HG03066 (cell line): Measurements from ENCODE around the gene THEM5.

Experiments used
- ATAC-seq: cut with Tn5 transposase; IDR thresholded peaks from one replicate; pipeline ENCODE4 v1.9.1; 2021; ENCODE audit warnings: low read depth; ENCODE audit not compliant: unreplicated experiment

THEM5 gene

DNA sequence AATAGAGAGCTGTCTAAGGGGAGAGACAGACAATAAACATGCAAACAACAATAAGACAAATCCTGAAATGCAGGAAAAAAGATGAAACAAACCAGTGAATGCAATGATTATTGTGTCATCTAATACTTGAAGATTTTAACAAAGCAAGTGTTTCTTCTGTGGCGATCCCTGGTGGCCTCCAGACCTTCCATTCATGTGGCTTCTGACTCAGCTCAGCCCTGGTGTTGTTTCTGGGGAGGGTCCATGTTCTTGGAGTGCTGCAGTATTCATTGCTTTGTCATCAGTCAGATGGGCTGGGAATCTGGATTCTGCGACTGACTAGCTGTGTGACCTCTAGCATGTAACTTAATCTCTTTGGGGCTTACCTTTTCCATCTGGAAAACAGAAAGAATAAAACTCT, 12.4 kb downstream of the THEM5 start:
- no peak for ATAC-seq

GRCh38 chr1:151840421-151840820, 13.1 kb downstream of the THEM5 start:
- ATAC-seq = no peak

- ATAC-seq = no peak
Measured at GRCh38 chr1:151839457-151840403, 13.8 kb downstream of the THEM5 start, which contains the start of gene C2CD4D. TSS of gene C2CD4D (minus strand) at chr1:151839820. CDS start at chr1:151838989, 831 bp downstream.

DNA sequence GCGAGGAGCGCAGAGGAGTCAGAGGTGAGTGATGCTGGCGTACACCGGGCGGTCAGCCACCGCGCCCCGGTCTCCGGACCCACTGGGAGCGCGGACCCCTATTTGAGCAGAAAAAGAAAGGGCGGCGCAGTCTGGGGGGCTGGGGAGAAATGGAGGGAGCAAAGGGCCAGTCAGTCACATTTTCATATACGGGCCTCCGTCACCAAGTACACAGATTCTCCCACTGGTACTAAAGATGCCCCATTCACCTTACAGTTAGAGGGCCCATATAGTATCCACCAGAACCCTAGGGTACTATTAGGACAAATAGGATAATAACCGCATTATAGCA, 14.5 kb downstream of the THEM5 start:
- ATAC-seq = no peak

GRCh38 chr1:151838222-151839081, 15.1 kb downstream of the THEM5 start:
- ATAC-seq = no peak

DNA sequence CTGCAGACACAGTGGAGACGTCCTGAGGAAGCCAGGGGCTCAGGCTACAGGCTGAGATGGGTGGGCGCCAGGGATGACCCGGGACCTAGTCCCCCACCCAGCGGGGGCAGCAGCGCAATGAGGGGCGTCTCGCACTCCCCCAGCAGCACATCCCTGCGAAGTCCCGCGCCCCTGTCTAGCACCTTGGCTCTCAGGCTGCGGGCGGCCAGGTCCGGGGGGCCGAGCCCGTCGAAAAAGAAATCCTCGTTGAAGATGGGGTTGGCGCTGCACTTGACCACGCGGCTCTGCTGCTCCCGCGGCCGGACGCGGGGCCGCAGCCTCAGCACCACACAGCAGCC, 15.7 kb downstream of the THEM5 start:
- ATAC-seq = no peak

GRCh38 chr1:151837197-151837596, 16.3 kb downstream of the THEM5 start:
- no peak for ATAC-seq

- ATAC-seq = no peak
Measured at GRCh38 chr1:151835596-151835995, 17.9 kb downstream of the THEM5 start.

DNA sequence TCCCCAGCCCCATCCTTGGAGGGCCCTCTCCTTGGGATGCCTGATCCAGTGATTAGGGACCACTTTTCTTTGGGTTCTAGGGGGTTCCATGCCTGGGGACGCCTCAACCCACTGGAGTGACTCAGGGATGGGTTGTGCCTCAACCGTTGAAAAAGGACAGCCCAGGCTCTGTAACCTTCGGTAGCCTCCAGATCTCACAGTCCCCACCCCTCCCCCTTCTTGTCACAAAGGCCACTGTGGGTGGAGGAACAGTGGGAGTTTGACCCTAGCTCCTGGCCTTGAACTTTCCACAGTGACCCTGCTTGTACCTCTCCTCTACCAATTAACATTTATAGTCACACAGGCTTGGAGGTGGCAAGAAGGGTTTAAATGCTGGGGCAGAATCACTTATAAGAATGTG, 19.3 kb downstream of the THEM5 start:
- no peak for ATAC-seq

- ATAC-seq = no peak
Measured at GRCh38 chr1:151833172-151833900, 20.2 kb downstream of the THEM5 start.

DNA sequence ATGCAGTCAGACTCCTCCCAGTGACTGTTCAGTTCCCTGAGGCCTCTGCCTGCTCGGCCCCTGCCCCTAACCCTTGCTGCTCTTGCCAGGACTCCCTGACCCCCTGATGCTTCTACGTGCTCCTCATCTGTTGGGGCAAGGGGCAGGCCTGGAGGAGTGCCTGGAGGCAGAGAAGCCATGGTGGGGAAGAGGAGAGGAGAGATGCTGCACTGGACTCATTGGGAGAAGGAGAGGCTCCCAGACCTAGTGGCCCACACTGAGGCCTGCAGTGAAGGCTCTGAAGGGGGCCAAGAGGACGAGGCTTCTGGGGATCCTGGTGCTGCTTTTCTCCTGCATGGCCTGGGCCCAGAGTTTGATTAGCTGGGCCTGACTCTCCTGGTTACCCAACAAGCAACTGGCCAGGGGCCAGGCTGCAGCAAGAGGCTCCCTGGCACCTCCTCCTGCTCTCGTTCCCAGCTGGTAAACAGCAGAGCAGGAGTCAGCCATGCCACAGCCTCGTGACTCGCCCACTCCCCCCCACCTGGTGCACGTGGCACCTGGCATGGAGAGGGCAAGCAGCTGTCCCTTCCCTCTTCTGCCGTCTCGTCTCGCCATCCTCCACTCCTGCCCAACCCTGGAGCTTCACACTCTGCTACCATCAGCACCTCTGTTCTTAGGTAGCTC, 21.1 kb downstream of the THEM5 start:
- no peak for ATAC-seq

GRCh38 chr1:151831605-151832004, 21.9 kb downstream of the THEM5 start, which contains the start of gene RORC:
TSS of gene RORC (minus strand) at chr1:151831802. CDS start at chr1:151831764, 38 bp downstream.
- ATAC-seq = no peak

GRCh38 chr1:151831256-151831591, 22.3 kb downstream of the THEM5 start:
- no peak for ATAC-seq

DNA sequence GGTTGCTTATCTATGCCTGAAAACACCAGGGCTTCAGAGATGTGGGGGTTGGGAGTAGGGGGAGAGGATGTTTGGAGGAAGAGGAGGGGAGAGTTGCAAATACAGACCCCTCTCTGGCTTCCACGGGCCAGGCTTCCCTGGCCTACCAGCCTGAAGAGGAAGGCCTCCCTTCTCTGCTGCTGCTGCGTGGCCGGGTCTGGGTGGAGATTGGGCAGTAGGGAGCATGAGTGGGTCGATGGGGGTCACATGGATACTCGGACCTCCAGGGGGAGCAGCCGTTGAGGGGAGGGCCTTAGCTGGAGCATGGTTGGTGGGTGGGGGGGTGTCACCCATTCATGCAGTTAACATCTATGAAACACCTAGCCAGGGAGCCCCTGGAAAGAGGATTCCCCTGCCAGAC, 23.5 kb downstream of the THEM5 start:
- no peak for ATAC-seq

- ATAC-seq = no peak
Measured at GRCh38 chr1:151829352-151830046, 24.0 kb downstream of the THEM5 start.

- no peak for ATAC-seq
Measured at GRCh38 chr1:151828921-151829320, 24.6 kb downstream of the THEM5 start.

DNA sequence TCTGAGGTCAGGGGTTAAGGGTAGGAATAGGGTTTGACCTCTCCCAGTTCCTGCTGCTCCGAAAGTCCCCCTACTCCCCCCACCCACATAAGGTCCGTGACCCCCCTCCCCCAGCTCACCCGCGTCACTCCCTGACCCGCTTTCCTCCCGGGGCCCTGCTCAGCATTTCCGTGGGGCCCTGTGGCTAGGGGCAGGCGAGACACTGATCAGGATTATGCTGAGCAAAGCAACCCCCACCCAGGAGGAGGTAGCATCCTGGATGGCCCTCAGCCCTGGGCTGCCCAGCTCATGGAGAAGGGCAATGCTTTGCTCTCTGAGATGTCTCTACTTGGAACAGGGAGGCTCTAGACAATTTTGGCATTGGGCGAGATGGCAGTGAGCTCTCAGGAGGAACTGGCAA, 25.7 kb downstream of the THEM5 start:
- no peak for ATAC-seq

- no peak for ATAC-seq
Measured at GRCh38 chr1:151825751-151826660, 27.5 kb downstream of the THEM5 start.

DNA sequence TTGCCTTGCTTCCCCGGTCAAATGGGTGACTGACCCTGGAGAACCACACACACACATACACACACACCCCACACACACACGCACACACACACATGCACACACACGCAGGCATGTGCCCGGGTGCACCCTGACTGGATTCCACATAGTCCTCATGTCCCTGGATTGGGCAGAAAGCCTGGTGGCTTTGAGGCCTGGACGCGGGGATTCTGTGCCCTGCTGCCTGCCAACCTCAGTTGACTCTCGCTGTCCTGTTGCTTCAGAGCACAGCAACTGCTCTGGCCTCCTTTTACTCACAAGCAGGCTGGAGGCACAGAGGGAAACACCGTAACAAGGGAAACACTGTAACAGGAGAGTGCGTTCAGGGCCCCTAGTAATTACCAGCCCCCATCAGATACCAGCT, 28.3 kb downstream of the THEM5 start:
- no peak for ATAC-seq
